Posterior cingulate gyrus (tissue), 11 donors: Measurements from ENCODE around the gene MADD.

Experiments used
- DNase-seq, 10 donors: peaks; one replicate each; pipeline versions ENCODE4 v3.0.0 to v3.0.0-alpha.2; 2020 to 2021; ENCODE audit warnings: mixed read lengths in 3 of 10
- intact Hi-C: fragments of 100-400 bp; cut with DNase I; formaldehyde crosslinking; loops from one replicate; pipeline ENCODE4 v1.15.1; 2023

MADD gene

DNA sequence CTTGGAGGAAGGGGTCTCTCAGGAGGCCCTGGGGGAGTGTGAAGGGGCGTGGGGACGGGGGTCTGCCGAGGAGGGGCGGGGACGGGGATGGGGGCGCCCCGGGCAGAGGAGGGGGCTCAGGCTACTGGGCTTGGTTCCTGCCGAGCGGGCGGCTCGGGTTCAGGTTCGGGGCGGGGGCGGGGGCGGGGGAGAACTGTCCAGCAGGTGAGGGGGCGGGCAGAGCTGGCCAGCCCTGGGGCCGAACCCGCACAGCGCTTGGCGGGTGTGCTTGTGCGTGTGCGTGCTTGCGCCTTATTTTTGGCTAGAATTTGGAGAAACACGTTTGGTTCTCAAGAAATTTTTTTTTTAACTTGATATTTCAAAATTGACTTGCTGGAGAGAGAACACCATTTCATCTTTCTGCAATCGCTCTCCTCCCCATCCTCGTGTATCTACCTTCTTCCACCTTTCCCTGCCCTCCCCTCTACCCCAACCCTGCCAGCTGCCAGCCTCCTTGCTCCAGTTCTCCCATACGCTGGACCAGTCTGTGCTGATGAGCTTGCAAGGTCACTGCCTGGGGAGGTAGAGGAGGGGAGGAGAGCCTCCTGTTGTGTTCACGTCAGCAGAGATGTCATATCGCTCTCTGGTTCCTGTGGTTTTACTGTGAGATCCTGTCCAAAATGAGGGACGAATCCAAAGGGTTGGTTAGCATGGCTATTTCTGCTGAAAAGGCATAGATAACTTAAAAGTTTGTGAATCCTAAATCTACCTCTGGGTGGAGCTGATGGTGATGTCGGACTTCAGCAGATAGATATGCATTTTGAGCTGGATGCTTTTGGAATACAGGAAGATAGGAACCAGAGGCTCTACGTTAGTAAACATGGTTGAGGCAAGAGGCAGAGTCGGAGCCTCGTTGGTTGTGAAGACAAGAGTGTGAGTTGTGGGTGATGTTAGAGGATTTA lies 668 bp downstream of the MADD start:
- intact Hi-C loops: loop anchor here (10.0 kb wide), 1 partner anchor 84 kb away; the partner anchor contains the start of gene MYBPC3

GRCh38 chr11:47271328-47271727 lies 1.4 kb downstream of the MADD start:
- intact Hi-C loops: loop anchor here (10.0 kb wide), 1 partner anchor 83 kb away; the partner anchor contains the start of gene MYBPC3
- DNase-seq: no peak

More for the DNA sequence above, 668 bp downstream of the MADD start:
- peak in 2 of 10 donors; percentile 22 to 81 for DNase-seq

DNA sequence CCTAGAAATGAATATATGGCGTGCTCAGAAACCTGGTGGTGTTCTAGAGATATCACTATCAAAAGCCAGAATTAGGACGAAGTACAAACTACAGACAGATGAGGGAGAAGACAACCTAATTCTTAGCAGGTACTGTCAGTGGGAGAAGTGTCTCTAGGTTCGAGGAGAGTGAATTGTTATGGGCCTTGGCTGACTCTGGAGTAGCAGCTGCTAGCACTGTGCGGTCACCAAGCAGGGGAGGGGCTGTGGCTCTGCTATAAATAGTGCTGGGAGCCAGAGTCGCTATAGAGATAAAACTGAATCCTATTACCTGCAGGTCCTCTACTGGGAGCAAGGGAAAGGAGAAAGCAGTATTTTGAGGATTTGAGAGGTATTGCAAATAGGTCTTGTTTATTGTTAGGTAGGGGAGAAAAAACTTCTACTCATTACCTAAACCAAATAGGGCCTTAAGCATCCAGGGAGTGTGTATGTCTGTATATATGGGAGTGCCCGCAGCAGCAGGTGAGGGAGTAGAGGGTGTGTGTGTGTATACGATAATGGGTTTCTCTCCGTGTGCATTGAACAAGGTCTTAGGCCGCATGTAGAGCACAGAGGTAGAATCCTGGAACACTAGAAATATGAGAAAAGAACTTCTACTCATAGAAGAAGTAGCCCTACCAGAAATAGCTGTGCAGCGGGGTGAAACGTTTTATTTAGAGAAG lies 2.2 kb downstream of the MADD start:
- DNase-seq: peak in 3 of 10 donors; percentile 26 to 88 (median 27)
- intact Hi-C loops: loop anchor here (10.0 kb wide), 1 partner anchor 83 kb away; the partner anchor contains the start of gene MYBPC3

- intact Hi-C loops: loop anchor here (10.0 kb wide), 1 partner anchor 82 kb away; the partner anchor contains the start of gene MYBPC3
- DNase-seq: no peak
These were observed 2.8 kb downstream of the MADD start for GRCh38 chr11:47272706-47273105.

DNA sequence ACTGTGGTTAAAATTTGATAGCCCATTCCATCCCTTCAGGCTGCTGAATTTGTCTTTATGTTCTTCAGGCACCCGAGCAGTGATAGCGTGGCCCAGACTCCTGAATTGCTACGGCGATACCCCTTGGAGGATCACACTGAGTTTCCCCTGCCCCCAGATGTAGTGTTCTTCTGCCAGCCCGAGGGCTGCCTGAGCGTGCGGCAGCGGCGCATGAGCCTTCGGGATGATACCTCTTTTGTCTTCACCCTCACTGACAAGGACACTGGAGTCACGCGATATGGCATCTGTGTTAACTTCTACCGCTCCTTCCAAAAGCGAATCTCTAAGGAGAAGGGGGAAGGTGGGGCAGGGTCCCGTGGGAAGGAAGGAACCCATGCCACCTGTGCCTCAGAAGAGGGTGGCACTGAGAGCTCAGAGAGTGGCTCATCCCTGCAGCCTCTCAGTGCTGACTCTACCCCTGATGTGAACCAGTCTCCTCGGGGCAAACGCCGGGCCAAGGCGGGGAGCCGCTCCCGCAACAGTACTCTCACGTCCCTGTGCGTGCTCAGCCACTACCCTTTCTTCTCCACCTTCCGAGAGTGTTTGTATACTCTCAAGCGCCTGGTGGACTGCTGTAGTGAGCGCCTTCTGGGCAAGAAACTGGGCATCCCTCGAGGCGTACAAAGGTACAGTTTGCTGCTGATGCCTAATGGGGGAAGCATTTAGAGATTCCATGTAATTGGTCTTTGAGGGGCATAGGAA lies 4.7 kb downstream of the MADD start:
- no peak for DNase-seq
- intact Hi-C loops: loop anchor here (10.0 kb wide), 1 partner anchor 80 kb away; the partner anchor contains the start of gene MYBPC3

- intact Hi-C loops: loop anchor here (10.0 kb wide), 1 partner anchor 78 kb away; the partner anchor contains the start of gene MYBPC3
- no peak for DNase-seq
These were observed 7.0 kb downstream of the MADD start for GRCh38 chr11:47276923-47277322.

- DNase-seq: no peak
- intact Hi-C loops: loop anchor here (10.0 kb wide), 1 partner anchor 77 kb away; the partner anchor contains the start of gene MYBPC3
These were observed 8.1 kb downstream of the MADD start for GRCh38 chr11:47278058-47278457.

- no peak for DNase-seq
- intact Hi-C loops: loop anchor here (10.0 kb wide), 1 partner anchor 76 kb away; the partner anchor contains the start of gene MYBPC3
These were observed 8.8 kb downstream of the MADD start for GRCh38 chr11:47278769-47279168.

DNA sequence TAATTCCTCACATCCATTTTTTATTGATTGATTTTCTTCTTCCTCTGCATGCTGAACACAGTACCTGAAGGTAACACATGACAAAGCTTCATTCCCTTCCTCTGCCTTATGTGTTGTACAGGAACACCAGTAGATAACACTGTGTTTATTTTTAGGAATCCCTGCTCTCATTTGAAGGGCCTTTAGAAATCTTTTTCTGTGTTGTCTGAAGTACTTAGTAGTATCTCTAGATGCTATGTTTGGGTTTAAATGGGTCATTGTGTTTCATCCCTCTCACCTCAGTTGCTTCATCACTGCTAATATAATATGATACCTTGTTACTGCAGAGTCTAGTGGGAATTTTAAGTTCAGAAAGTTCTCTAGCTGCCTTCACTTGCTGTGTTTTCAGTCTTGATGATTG lies 10.2 kb downstream of the MADD start:
- no peak for DNase-seq

DNA sequence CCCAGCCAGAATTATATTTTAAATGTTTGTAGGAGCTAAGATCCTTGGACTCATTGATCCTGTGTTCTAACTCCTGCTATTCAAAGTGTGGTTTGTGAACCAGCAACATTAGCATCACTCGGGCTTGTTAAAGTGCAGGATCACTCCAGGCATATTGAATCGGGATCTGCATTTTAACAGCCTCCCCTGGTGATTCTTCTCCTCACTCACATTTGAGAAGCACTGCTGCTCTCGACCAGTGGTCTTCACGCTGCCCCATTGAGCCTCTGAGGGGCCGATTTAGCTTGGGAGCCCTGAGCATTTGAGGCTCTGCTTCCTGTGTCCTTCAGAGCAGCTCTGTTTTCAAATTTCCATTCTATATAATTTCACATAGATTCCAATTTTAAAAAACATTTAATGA lies 10.9 kb downstream of the MADD start:
- intact Hi-C loops: no loop called here
- DNase-seq: no peak

More for the DNA sequence above, 10.2 kb downstream of the MADD start:
- intact Hi-C loops: no loop called here

DNA sequence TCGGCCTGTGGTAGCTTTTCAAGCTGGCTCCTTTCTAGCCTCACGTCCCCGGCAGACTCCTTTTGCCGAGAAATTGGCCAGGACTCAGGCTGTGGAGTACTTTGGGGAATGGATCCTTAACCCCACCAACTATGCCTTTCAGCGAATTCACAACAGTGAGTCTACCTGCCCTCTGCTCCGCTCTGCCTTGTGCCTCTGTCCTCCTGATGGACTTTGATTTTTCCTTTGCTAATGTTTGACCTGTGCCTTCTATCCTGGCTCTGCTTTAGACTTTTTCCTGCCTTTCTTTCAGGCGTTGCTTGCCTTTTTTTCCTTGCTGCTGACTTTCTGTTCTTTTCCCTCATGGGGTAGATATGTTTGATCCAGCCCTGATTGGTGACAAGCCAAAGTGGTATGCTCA lies 12.5 kb downstream of the MADD start:
- intact Hi-C loops: no loop called here
- DNase-seq: no peak

GRCh38 chr11:47284151-47284550 lies 14.2 kb downstream of the MADD start:
- intact Hi-C loops: no loop called here
- DNase-seq: peak in 2 of 10 donors; percentile 10 to 74

GRCh38 chr11:47285969-47286770 lies 16.2 kb downstream of the MADD start:
- intact Hi-C loops: no loop called here
- no peak for DNase-seq

GRCh38 chr11:47288066-47288465 lies 18.1 kb downstream of the MADD start:
- intact Hi-C loops: no loop called here

DNA sequence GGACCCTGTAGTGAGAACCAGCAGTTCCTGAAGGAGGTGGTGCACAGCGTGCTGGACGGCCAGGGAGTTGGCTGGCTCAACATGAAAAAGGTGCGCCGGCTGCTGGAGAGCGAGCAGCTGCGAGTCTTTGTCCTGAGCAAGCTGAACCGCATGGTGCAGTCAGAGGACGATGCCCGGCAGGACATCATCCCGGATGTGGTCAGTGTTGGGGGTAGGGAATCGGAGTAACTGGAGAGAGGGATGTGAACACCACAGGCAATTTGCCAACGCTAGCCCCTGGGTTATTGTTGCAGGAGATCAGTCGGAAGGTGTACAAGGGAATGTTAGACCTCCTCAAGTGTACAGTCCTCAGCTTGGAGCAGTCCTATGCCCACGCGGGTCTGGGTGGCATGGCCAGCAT lies 19.9 kb downstream of the MADD start:
- no peak for DNase-seq
- intact Hi-C loops: no loop called here

More at GRCh38 chr11:47288066-47288465, 18.1 kb downstream of the MADD start:
- DNase-seq: no peak

DNA sequence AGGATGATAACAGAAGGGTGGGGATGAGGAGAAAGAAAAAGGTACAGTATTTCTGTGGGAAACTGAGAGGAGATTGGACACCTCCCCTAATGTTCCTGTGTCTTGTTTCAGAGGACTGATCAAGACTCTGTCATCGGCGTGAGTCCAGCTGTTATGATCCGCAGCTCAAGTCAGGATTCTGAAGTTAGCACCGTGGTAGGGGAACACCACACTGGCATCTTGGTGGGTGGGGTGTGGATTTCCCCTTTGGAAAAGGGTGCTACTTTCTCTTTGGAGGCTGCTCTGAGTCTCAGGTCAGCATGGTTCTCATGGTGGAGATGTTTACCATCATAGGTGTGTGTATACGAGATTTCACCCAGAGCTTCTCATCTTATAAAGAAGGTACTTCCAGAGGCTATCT lies 25.5 kb downstream of the MADD start:
- intact Hi-C loops: no loop called here
- DNase-seq: no peak

DNA sequence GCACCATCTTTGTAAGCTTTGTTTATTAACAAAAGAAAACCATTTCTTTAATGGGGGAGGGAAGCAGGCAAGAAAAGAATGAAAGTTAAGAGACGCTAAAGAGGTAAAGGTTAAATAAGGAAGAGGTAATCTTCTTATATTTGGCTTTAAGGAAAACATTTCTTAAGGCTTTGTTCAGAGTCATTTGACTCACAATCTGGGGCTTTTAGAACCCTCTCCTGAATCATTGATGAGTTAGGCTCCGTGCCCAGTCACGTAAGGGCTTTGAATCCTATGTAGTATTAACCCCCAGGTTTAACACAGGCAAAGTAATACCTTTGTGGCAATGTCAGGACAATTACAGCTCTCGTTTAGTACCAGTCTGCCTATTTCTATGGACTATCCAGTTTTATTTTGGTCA lies 26.1 kb downstream of the MADD start:
- DNase-seq: no peak
- intact Hi-C loops: no loop called here

- DNase-seq: no peak
- intact Hi-C loops: no loop called here
These were observed 29.1 kb downstream of the MADD start for GRCh38 chr11:47299078-47299477.

- intact Hi-C loops: no loop called here
- DNase-seq: no peak
These were observed 32.9 kb downstream of the MADD start for GRCh38 chr11:47302853-47303252.
